ENCODE data around the gene CHRNA4. TPM values are rescaled to one million over a fixed set of nuclear protein-coding genes. Genes with fewer than 3 reads are reported as not detected.

CHRNA4 gene
- total RNA-seq, 1 donor from 2014 or later, result 165 TPM

DNA sequence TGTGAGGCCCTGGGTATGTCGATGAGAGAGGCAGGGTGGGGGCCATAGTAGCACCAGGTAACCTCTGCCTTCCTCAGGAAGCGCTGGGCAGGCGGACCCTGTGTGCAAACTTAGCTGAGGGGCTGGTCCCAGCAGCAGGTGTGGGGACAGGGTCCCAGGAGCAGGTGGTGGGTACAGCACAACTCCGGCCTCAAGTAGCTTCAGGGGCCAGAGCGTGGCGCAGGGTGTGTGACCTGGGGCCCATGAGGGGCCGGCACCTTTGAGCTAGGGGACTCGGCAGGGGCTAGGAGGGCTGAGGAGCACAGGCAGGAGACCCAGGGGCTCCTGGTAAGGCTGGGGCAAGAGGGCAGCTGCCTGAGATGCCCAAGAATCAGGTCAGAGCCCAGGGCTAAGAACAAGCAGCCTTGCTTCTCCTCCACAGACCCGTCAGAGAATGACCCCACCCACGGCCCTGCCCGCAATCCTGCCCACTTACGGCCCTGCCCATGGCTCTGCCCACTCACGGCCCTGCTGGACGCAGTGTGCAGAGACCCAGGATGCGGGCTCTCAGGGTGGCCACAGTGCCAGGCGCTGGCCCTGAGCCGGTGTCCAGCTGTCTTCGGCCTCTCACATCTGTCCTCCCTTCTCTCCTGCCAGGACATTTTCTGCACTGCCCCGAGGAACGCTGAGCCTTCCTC, 30.9 kb downstream of the CHRNA4 start:
- Mint-ChIP-seq H3K9me3 (ENCODE audit: unreplicated experiment) (peaks cover 11% of the 10 kb centered on the region), H3K4me3 (ENCODE audit: unreplicated experiment) (no peak overlapping the region), H3K27ac (ENCODE audit: unreplicated experiment) (no peak overlapping the region), H3K36me3 (ENCODE audit: unreplicated experiment) (peaks cover 14% of the 10 kb centered on the region), H3K4me1 (ENCODE audit: low read depth, unreplicated experiment) (no peaks in the 10 kb centered on the region), H3K27me3 (ENCODE audit: unreplicated experiment) (peaks cover 7% of the 10 kb centered on the region)
- no peak for TF ChIP-seq CTCF (IDR thresholded peaks at IDR 0.05; ENCODE audit: partially characterized antibody, unreplicated experiment)
- no peak for DNase-seq

DNA sequence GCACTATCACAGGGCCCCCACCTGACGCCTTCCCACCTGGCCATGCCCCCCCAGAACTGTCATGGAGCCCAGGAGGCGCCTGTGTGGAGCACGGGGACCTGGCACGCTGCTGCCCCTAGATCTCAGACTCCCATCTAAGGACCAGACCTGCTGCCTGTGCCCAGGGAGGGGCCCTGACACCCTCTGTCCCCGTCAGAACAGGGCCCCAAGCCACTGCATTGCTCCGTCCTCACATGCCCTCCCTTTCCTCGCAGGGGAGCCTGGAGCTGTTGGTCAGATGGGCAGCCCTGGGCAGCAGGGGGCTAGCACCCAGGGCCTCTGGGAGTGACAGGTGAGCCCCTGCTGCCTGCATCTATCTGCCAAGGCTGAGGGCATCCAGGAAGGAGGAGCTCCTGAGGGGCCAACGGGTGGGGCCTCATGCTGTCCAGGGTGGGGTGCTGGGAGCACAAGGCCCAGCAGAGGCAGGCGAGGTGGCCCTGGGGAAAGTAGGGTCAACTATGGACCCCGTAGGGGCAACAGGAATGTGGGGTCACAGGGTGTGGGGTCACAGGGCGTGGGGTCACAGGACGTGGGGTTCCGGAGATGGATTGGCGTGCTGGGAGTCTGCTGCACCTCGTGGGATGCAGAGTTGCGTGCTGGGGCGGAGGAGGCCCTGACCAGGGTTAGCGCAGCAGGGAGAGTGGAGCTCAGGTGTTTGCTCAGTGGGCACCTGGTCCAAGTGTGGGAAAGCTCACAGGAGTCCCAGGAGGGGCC, 31.6 kb downstream of the CHRNA4 start:
- Mint-ChIP-seq H3K9me3 (ENCODE audit: unreplicated experiment) (peaks cover 11% of the 10 kb centered on the region), H3K4me3 (ENCODE audit: unreplicated experiment) (no peak overlapping the region), H3K4me1 (ENCODE audit: low read depth, unreplicated experiment) (no peaks in the 10 kb centered on the region), H3K27ac (ENCODE audit: unreplicated experiment) (no peak overlapping the region), H3K36me3 (ENCODE audit: unreplicated experiment) (peaks cover 14% of the 10 kb centered on the region), H3K27me3 (ENCODE audit: unreplicated experiment) (peaks cover 7% of the 10 kb centered on the region)
- no peak for DNase-seq
- no peak for TF ChIP-seq CTCF (IDR thresholded peaks at IDR 0.05; ENCODE audit: partially characterized antibody, unreplicated experiment)

GRCh38 chr20:63328718-63329275, 32.4 kb downstream of the CHRNA4 start:
- Mint-ChIP-seq H3K27ac (ENCODE audit: unreplicated experiment) (no peak overlapping the region), H3K36me3 (ENCODE audit: unreplicated experiment) (peaks cover 14% of the 10 kb centered on the region), H3K4me1 (ENCODE audit: low read depth, unreplicated experiment) (peaks cover 2% of the 10 kb centered on the region), H3K27me3 (ENCODE audit: unreplicated experiment) (peaks cover 8% of the 10 kb centered on the region), H3K9me3 (ENCODE audit: unreplicated experiment) (peaks cover 11% of the 10 kb centered on the region), H3K4me3 (ENCODE audit: unreplicated experiment) (no peak overlapping the region)
- no peak for TF ChIP-seq CTCF (IDR thresholded peaks at IDR 0.05; ENCODE audit: partially characterized antibody, unreplicated experiment)
- peak; percentile 13 for DNase-seq

DNA sequence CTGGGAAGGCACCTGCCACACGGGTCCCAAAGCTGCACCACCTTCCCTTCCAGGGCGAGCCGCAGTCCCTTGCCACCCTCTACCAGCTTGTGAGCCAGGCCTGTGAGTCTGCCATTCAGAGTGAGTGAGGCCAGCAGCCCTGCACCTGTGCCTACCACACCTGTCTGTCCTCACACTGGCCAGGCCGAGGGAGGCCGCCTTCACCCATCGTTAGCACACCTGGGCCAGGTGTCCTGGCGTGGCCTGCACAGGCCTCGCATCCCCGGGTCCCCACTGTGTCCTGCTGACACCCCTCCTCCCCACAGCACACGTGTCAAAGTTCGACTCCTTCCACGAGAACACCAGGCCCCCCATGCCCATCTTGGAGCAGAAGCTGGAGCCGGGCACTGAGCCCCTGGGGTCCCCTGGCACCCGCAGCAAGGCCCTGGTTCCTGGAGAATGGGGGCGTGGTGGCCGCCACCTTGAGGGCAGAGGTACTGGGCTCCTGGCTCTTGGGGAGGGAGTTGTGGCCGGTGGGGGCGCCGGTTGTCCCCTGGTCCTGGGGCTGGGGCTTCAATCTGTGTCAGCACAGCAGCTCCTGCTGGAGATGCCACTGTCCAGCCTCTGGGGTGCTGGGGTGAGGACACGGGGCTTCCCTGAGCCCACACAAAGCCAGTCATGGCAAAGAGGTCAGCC, 33.0 kb downstream of the CHRNA4 start:
- Mint-ChIP-seq H3K4me1 (ENCODE audit: low read depth, unreplicated experiment) (peaks cover 6% of the 10 kb centered on the region), H3K27ac (ENCODE audit: unreplicated experiment) (no peak overlapping the region), H3K9me3 (ENCODE audit: unreplicated experiment) (peaks cover 11% of the 10 kb centered on the region), H3K36me3 (ENCODE audit: unreplicated experiment) (peaks cover 10% of the 10 kb centered on the region), H3K27me3 (ENCODE audit: unreplicated experiment) (peaks cover 6% of the 10 kb centered on the region), H3K4me3 (ENCODE audit: unreplicated experiment) (no peak overlapping the region)
- TF ChIP-seq CTCF (IDR thresholded peaks at IDR 0.05; ENCODE audit: partially characterized antibody, unreplicated experiment), result no peak
- peak; percentile 11 for DNase-seq

Data from glutamatergic neuron (in vitro differentiated cells).